GM12875 (cell line): ENCODE measurements around the gene USP24.

Experiments used
- H3K4me3 ChIP-seq: one replicate; pipeline ENCODE4 v1.5.1; 2011; ENCODE audit warnings: low read depth, low read length, control low read depth
- TF ChIP-seq, protein P1 (sequence below): IDR thresholded peaks from 2 replicates; pipeline ENCODE4 v1.5.1; 2011; ENCODE audit warnings: low read depth, mild to moderate bottlenecking, control low read depth, inconsistent platforms, low read length, moderate library complexity, borderline replicate concordance; ENCODE audit not compliant: insufficient read depth

Gene USP24

DNA sequence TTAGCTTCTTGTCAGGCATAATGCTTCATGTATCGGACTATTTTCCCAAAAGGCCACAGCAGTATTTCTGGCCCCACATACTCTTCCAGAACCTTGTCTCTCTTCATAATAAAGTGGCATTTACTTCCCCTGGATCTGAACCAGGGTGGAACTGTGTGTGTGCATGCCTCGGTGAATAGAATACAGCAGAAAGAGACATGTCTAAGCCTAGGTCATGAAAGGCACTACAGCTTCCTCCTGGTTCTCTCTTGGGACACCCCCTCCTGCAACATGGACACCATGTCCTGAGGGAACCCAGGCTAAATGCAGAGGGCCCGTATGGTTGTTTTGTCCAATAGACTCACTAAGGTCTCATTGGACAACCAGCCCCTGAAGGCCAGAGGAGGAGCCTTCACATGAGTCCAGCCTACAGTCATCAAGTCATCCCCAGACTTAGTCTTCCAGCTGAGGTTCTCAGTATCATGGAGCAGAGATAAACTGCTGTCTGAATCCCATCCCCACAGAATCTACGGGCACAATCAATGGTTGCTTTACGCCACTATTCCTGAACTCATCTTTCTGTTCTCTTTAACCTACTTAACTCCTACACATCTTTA is 35.0 kb downstream of the USP24 start:
- TF ChIP-seq, protein P1, sequence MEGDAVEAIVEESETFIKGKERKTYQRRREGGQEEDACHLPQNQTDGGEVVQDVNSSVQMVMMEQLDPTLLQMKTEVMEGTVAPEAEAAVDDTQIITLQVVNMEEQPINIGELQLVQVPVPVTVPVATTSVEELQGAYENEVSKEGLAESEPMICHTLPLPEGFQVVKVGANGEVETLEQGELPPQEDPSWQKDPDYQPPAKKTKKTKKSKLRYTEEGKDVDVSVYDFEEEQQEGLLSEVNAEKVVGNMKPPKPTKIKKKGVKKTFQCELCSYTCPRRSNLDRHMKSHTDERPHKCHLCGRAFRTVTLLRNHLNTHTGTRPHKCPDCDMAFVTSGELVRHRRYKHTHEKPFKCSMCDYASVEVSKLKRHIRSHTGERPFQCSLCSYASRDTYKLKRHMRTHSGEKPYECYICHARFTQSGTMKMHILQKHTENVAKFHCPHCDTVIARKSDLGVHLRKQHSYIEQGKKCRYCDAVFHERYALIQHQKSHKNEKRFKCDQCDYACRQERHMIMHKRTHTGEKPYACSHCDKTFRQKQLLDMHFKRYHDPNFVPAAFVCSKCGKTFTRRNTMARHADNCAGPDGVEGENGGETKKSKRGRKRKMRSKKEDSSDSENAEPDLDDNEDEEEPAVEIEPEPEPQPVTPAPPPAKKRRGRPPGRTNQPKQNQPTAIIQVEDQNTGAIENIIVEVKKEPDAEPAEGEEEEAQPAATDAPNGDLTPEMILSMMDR = no peak

DNA sequence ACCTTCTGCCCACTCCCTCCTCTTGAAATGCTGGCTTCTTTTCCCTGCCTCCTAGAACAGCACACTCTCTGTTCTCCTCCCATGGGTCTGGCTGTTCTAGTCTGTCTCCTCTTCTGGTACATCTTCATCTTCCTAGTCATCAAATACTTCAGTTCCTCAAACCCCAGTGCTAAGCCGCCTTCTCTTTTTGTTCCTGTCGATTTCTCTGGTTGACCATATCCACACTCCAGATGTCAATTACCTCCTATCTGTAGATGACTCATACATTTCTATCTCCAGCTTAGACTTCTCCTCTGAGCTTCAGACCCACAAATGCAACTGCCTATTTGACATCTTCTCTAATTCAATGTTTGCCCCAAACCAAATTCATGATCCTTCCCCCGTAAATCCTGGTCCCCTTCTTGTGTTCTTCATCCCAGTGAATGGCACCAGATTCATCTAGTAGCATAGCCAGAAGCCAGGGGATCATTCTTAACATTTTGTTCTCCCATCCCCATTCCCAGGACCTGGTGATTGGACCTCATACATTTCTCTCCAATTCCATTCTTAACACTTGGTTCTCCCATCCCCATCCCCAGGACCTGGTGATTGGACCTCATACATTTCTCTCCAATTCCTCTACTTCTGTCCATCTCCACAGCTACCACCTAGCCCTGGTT is 35.9 kb downstream of the USP24 start:
- H3K4me3 ChIP-seq = no peak overlapping the region
- TF ChIP-seq, protein P1 = no peak

More for the DNA sequence above, 35.0 kb downstream of the USP24 start:
- H3K4me3 ChIP-seq = no peak overlapping the region

DNA sequence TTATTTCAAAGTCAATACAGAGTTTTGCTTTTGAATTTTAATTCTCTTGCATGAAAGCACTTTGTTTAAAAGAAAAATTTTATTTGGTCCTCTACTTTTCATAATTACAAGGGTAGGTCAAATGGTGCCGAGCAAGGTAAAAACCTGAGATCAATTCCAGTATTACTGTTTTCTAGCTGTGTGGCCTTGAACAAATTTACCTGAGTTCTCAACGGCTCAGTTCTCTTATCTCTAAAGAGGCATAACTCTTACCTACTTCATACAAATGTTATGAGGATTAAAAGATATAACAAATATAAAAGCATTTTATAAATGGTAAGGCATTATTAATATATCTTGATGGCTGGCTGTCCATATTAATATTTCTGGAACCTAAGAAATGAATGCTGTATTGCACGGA is 42.5 kb downstream of the USP24 start:
- TF ChIP-seq, protein P1 = no peak
- H3K4me3 ChIP-seq = no peak overlapping the region

DNA sequence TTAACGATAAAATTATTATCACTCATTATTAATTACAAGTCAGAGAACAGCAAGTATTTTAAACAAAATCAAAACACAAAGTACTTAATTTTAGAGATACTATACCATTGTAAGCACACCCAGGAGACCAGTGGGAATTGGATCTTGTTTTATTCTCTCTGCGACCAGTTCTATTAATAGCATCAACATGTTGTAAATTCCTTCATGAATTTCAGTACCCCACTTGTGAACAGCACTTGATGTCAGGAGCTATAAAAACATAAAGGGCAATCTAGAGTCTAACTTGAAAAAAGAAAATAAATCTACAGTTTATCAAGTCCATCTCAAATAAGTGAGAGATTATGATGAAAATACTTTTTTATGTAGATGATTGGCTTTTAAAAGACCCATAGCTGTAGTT is 42.9 kb downstream of the USP24 start:
- TF ChIP-seq, protein P1 = no peak
- no peak overlapping the region for H3K4me3 ChIP-seq

DNA sequence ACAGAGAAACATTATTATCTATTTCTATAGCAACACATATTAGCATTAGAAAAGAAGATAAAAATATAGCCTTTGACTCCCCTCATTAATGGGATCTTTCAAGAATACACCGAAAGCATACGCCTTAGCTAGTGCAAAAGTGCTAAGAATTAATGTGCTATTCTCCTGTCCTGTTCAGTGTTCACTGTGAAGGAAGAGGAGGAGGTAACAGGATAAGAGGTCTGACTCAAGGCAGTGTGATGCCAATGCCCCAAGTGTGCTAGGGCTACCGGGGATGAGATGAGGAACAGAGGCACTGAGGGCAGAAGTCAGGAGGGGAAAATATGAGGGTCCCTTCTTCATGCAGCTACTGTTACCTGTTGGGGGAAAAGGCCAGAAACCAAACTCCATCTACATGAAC is 43.5 kb downstream of the USP24 start:
- no peak overlapping the region for H3K4me3 ChIP-seq
- TF ChIP-seq, protein P1 = no peak

DNA sequence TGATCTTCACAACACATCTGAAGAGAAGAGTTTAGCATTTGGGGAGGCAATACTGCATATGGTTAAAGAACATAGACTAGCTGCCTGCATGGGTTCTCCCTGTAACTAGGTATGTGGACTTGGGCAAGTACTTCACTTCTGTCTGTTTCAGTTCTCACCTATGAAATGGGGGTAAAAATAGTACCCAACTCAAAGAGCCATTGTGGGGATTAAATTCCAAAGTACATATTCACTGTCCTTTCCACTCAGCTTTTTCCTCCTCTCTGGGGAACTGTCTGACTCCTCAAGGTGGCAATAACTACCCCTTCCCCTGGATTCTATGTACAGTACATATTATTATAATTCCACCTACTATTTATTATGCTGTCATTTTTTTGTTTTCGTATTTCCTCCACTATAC is 44.7 kb downstream of the USP24 start:
- TF ChIP-seq, protein P1 = no peak
- no peak overlapping the region for H3K4me3 ChIP-seq

DNA sequence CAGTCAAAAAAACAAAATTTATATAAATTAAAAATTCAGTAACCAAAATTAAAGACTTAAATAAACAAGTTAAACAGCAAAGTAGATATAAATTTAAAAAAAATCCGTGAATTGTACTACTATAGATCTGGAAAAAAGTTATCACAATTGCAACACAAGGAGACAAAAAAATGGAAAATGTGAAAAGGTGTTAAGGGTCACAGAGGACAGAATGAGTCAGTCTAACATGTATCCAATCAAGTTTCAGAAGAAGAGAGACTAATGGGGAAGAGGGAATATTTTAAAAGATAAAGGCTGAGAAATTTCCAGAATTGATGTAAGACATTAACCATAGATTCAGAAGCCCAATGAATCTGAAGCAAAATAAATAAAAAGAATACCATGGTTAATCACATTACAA is 46.0 kb downstream of the USP24 start:
- H3K4me3 ChIP-seq = no peak overlapping the region
- TF ChIP-seq, protein P1 = no peak
